HCT116 (cell line): ENCODE data around the gene ABCA6.

Source experiments
- CEBPB ChIP-seq: IDR thresholded peaks from 2 replicates; pipeline ENCODE4 v1.6.1; 2012; ENCODE audit warnings: low read depth
- CTCF ChIP-seq, 3 experiments: fragments of 200-600 bp in 1 of 3; sonication (generic) in 1 of 3; IDR thresholded peaks in 2 of 3; conservative IDR thresholded peaks in 1 of 3; 2 replicates each; pipeline ENCODE4 v1.5.1; 2012 to 2017; ENCODE audit warnings: low read depth in 2 of 3, low read length in 2 of 3, antibody characterized with exemption in 1 of 3, borderline replicate concordance in 1 of 3, control low read depth in 1 of 3, mild to moderate bottlenecking in 1 of 3, mixed read lengths in 1 of 3, mixed run types in 1 of 3, moderate library complexity in 1 of 3; ENCODE audit not compliant: insufficient read depth in 1 of 3
- EZH2 ChIP-seq: fragments of 200-600 bp; sonication (generic); IDR thresholded peaks from 2 replicates; pipeline ENCODE4 v1.6.1; 2017; ENCODE audit warnings: antibody characterized with exemption, mixed run types
- POLR2A ChIP-seq: IDR thresholded peaks from 2 replicates; pipeline ENCODE4 v1.7.0; 2011; ENCODE audit warnings: borderline replicate concordance; ENCODE audit not compliant: insufficient read depth, insufficient read length; ENCODE audit errors: extremely low read depth
- RAD21 ChIP-seq: IDR thresholded peaks from 2 replicates; pipeline ENCODE4 v1.6.1; 2012; ENCODE audit warnings: low read depth, mild to moderate bottlenecking
- TCF7L2 ChIP-seq: IDR thresholded peaks from 2 replicates; pipeline ENCODE4 v1.7.0; 2011; ENCODE audit warnings: borderline replicate concordance, inconsistent platforms; ENCODE audit not compliant: insufficient read depth, insufficient read length; ENCODE audit errors: extremely low read depth
- TF ChIP-seq, protein P1 (sequence below): IDR thresholded peaks from 2 replicates; pipeline ENCODE4 v1.6.1; 2012; ENCODE audit warnings: low read depth

DNA sequence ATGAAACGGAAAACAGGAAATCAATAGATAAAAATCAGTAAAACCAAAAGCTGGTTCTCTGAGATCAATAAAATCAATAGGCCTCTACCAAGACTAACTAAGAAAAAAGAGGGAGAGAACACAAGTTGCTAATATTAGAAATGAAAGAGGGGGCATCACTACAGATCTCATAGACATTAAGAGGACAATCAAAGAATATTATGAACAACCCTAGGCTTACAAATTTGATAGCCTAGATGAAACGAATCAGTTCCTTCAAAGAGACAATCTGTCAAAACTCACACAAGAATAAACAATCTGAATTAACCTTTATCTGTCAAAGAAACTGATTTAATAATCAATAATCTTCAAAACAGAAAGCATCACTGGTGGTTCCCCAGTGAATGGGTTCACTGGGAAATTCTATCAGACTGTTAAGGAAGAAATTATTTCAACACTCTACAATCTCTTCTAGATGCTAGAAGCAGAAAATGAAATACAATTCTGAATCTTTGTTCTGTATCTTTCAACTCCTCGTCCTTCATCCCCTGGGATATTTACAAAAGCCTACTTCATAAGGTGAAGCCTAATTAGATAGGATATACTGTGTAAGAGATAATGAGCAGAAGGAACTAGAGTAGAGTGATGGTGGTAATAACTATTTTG is 85.4 kb downstream of the ABCA6 start:
- TF ChIP-seq CTCF (IDR thresholded peaks at IDR 0.05 in 2 of 3, conservative IDR thresholded peaks at IDR 0.05 in 1 of 3; ENCODE audit: borderline replicate concordance in 1 of 3, insufficient read depth in 1 of 3, low read depth in 2 of 3, low read length in 2 of 3) = no peak
- TF ChIP-seq, protein P1, sequence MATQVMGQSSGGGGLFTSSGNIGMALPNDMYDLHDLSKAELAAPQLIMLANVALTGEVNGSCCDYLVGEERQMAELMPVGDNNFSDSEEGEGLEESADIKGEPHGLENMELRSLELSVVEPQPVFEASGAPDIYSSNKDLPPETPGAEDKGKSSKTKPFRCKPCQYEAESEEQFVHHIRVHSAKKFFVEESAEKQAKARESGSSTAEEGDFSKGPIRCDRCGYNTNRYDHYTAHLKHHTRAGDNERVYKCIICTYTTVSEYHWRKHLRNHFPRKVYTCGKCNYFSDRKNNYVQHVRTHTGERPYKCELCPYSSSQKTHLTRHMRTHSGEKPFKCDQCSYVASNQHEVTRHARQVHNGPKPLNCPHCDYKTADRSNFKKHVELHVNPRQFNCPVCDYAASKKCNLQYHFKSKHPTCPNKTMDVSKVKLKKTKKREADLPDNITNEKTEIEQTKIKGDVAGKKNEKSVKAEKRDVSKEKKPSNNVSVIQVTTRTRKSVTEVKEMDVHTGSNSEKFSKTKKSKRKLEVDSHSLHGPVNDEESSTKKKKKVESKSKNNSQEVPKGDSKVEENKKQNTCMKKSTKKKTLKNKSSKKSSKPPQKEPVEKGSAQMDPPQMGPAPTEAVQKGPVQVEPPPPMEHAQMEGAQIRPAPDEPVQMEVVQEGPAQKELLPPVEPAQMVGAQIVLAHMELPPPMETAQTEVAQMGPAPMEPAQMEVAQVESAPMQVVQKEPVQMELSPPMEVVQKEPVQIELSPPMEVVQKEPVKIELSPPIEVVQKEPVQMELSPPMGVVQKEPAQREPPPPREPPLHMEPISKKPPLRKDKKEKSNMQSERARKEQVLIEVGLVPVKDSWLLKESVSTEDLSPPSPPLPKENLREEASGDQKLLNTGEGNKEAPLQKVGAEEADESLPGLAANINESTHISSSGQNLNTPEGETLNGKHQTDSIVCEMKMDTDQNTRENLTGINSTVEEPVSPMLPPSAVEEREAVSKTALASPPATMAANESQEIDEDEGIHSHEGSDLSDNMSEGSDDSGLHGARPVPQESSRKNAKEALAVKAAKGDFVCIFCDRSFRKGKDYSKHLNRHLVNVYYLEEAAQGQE = no peak
- no peak for TF ChIP-seq POLR2A
- TF ChIP-seq EZH2 = no peak
- TF ChIP-seq TCF7L2 = no peak
- no peak for TF ChIP-seq CEBPB
- no peak for TF ChIP-seq RAD21
